Progenitor cell of endocrine pancreas (in vitro differentiated cells): ENCODE results near the gene PPP2R5C. TPM values are rescaled to one million over a fixed set of nuclear protein-coding genes. Genes with fewer than 3 reads are reported as not detected.

Source experiments
- DNase-seq: peaks from one replicate; pipeline ENCODE4 v3.0.0; 2021; ENCODE audit warnings: low spot score; ENCODE audit not compliant: unreplicated experiment
- H3K27ac Mint-ChIP-seq: 2 replicates; pipeline ENCODE4 v1.8.0; 2021; ENCODE audit warnings: mild to moderate bottlenecking, moderate library complexity, mixed read lengths
- H3K27me3 Mint-ChIP-seq: 2 replicates; pipeline ENCODE4 v1.8.0; 2021; ENCODE audit warnings: mixed read lengths
- H3K36me3 Mint-ChIP-seq: 2 replicates; pipeline ENCODE4 v1.8.0; 2022; ENCODE audit warnings: mixed read lengths; ENCODE audit not compliant: insufficient read depth
- H3K4me1 Mint-ChIP-seq: 2 replicates; pipeline ENCODE4 v1.8.0; 2021; ENCODE audit warnings: low read depth, mixed read lengths
- H3K4me3 Mint-ChIP-seq: 2 replicates; pipeline ENCODE4 v1.8.0; 2021; ENCODE audit warnings: low read depth, mild to moderate bottlenecking, moderate library complexity, mixed read lengths
- H3K9me3 Mint-ChIP-seq: 2 replicates; pipeline ENCODE4 v1.8.0; 2021; ENCODE audit warnings: low read depth, mixed read lengths
- total RNA-seq: library from RNA; stranded (reverse); gene quantifications from 2 replicates; pipeline ENCODE4 v1.2.1, GENCODE V29; 2021
- TF ChIP-seq, protein P1 (sequence below): fragments of 200-600 bp; sonication (generic); IDR thresholded peaks from one replicate; pipeline ENCODE4 v1.5.0; 2021; ENCODE audit warnings: antibody characterized with exemption, mild to moderate bottlenecking; ENCODE audit not compliant: unreplicated experiment

The PPP2R5C gene
- total RNA-seq, 1 donor from 2014 or later, result 120 TPM

DNA sequence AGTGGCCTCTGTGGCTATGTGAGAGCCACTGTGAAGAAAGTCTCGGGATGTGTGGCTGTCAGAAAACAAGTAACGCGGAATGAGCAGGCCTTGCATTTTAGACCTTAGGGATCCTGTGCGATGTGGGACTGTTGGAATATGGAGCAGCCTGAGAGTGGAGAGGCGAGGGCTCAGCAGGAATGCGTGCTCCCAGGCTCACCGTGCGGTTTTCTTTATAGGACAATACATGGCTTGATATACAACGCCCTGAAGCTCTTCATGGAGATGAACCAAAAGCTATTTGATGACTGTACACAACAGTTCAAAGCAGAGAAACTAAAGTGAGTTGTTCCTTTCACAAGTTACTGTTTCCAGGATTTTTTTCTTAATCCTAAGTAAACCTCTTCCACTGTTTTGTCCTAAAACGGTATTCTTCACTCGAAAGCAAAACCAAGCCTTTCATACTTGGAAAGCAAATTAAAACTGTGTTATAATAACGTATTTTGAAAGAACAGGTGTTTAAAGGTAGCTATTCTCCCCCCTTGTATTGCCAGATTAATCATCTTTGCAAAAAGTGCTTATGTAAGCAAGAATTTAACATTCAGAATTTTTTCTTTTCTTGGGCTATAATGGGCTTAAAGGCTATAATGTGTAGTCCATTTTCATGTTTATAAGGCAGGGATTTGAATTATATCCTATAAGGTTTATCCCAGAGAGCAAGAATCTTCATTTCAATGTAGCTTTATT is 148.0 kb downstream of the PPP2R5C start:
- TF ChIP-seq, protein P1, sequence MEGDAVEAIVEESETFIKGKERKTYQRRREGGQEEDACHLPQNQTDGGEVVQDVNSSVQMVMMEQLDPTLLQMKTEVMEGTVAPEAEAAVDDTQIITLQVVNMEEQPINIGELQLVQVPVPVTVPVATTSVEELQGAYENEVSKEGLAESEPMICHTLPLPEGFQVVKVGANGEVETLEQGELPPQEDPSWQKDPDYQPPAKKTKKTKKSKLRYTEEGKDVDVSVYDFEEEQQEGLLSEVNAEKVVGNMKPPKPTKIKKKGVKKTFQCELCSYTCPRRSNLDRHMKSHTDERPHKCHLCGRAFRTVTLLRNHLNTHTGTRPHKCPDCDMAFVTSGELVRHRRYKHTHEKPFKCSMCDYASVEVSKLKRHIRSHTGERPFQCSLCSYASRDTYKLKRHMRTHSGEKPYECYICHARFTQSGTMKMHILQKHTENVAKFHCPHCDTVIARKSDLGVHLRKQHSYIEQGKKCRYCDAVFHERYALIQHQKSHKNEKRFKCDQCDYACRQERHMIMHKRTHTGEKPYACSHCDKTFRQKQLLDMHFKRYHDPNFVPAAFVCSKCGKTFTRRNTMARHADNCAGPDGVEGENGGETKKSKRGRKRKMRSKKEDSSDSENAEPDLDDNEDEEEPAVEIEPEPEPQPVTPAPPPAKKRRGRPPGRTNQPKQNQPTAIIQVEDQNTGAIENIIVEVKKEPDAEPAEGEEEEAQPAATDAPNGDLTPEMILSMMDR, result no peak
- H3K4me3 Mint-ChIP-seq, result no peak overlapping the region
- H3K36me3 Mint-ChIP-seq, result peaks cover 23% of the 10 kb centered on the region
- no peaks in the 10 kb centered on the region for H3K9me3 Mint-ChIP-seq
- no peaks in the 10 kb centered on the region for H3K4me1 Mint-ChIP-seq
- DNase-seq, result no peak
- no peaks in the 10 kb centered on the region for H3K27me3 Mint-ChIP-seq
- H3K27ac Mint-ChIP-seq, result no peak overlapping the region

DNA sequence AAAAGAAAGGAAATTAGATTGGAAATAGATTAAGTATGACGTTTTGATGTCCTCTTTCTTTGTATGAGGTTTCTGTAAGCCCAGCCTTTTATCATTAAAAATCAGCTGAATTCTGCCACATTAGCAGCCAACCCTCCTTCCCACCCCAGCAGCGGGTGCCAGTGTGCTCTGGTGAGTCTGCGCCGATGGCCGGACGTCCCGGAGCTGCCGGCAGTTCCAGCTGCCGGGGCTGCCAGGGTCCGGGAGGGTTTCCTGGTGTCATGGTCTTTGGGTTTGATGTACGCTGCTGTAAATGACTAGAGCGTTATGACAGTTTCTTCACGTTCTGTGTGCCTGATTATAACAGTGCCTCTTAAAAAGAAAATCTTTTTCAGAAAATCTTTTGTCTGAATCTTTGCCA is 151.3 kb downstream of the PPP2R5C start:
- Mint-ChIP-seq H3K27me3 (no peaks in the 10 kb centered on the region), H3K36me3 (peaks cover 15% of the 10 kb centered on the region), H3K4me3 (no peak overlapping the region), H3K4me1 (no peaks in the 10 kb centered on the region), H3K27ac (no peak overlapping the region), H3K9me3 (no peaks in the 10 kb centered on the region)
- no peak for DNase-seq
- TF ChIP-seq, protein P1, result no peak

DNA sequence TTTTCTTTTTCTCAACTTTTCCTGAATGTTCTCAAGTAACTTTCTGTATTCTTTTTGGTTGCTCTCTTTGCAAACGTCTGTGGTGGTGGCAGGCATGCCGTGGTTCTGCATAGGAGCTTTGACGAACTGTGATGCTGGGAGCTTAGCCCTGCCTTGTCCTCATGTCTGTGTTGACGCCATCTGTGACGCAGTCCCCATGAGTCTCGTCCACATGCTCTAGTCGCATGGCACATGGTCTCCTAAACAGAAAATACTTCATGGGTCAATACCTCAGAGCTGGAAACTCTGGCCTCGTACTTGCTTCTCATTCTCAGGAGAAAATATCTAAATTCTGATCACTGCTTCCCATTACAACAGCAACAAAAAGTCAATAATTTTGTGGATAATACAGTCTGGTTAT is 152.6 kb downstream of the PPP2R5C start:
- Mint-ChIP-seq H3K9me3 (no peaks in the 10 kb centered on the region), H3K4me1 (no peaks in the 10 kb centered on the region), H3K27me3 (no peaks in the 10 kb centered on the region), H3K27ac (no peak overlapping the region), H3K4me3 (no peak overlapping the region), H3K36me3 (peaks cover 16% of the 10 kb centered on the region)
- no peak for DNase-seq
- TF ChIP-seq, protein P1, result no peak

DNA sequence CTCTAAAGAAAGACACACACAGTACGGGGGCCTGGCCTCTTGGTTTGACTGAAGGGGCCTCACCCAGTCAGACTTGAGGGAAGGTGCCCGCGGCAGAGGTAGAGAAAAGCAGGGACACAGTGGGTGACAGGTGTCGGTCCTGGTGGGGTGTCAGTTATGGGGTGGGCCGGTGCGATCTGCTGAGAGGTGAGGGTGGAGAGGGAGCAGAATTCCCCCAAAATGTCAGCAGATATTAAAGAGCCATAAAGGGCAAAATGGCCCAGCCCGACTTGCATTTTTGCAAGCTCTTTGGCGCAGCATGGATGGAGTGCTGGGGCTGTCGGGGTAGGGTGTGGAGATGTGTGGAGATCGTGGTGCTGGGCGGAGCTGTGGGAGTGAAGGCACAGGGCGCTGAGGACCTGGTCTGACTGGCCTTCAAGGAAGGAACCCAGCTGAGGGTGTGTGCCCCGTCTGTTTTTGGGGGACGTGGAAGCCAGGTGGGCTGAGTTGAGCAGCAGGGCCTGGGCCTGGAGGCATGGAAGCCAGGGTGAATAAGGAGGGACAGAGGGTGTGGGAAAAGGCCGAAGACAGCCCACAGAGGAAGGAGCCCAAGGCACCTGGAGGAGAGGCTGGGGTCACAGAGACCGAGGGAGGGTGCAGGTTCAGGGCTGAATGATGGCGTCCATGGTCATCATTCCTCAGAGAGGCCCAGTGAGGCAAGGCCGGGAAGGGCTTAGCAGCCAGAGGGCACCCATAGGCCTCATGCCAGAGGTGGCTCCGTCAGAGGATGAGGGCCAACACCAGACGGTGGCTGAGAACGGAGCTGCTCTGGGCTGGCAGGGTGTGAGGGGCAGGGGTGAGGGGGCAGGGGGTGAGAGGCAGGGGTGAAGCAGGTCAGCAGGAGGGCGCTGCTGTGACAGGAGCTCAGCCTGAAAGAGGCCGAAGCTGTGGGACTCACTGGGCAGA is 154.6 kb downstream of the PPP2R5C start:
- H3K4me3 Mint-ChIP-seq, result no peak overlapping the region
- no peaks in the 10 kb centered on the region for H3K27me3 Mint-ChIP-seq
- H3K36me3 Mint-ChIP-seq, result peaks cover 10% of the 10 kb centered on the region
- TF ChIP-seq, protein P1, result no peak
- H3K9me3 Mint-ChIP-seq, result no peaks in the 10 kb centered on the region
- peak overlapping the region; percentile 81 for H3K27ac Mint-ChIP-seq
- DNase-seq, result no peak
- no peaks in the 10 kb centered on the region for H3K4me1 Mint-ChIP-seq

DNA sequence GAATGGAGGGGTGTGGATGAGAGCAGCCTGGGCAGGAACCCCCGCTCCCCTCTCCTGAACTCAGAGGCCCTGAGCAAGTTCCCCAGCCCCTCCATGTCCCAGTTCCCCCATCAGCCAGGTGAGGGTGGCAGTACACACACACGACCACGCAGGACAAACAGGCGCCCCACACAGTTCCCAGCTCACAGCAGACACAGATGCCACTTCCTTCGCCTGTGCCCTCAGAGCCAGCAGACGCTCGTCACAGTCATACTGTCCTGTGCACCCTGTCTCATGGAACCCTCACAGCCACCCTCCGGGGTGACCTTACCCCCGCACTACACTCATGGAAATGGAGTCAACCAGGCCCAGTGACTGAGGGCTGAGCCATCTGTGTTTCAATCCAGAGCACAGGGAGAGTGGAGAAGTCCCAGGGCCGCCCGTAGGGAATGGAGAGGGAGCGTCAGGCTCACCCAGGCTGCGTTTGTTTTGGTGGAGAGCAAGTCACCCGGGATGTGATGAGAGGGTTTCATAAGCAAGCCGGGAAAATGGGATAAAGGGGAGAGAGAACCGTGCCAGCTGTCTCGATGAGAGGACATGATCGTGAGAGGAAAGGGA is 155.4 kb downstream of the PPP2R5C start:
- Mint-ChIP-seq H3K27ac (peak overlapping the region; percentile 78), H3K4me1 (no peaks in the 10 kb centered on the region), H3K9me3 (no peaks in the 10 kb centered on the region), H3K4me3 (no peak overlapping the region), H3K27me3 (no peaks in the 10 kb centered on the region), H3K36me3 (peaks cover 14% of the 10 kb centered on the region)
- no peak for DNase-seq
- TF ChIP-seq, protein P1, result no peak
